Measurements from ENCODE around the gene AOAH.

Gene AOAH

DNA sequence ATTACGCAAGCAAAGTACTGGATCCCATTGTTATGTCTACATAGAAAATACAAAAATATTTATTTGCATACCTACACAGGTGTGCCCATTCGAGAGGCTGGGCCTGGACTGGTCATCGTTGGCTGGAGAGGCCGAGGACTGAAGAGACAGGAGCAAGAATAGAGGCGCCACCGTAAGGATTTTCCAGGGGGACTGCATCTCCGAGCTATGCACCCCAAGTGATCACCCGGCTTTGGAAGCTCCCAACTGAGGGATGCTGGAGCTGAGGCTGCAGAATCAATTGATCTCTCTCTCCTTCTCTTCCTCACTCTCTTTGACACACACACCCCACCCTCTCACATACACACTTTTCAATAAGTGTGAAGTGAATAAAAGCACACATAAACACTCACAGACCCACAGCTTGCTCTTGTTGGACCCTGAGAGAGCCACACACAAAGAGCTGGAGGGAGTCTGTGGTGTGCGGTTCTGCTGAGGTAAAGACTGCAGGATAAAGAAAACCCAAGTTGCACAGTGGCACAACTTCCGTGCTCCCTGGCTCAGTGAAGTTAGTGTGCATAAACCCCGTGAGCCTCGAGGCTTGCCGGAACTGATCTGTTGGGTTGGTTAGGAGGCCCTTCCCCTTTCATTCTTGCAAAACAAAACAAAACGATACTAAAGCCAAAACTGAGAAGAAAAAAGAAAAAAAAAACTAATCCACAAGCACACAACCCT, at the start of gene AOAH:
Gene AOAH (minus strand): TSS at position 544 of the 714 bp plus-strand sequence. CDS start 346 bp downstream, at position 198.
- no peak for DNase-seq (ENCODE audit: low read depth in 1 of 2, low spot score in 1 of 2)
- no peak for TF ChIP-seq JUND (IDR thresholded peaks at IDR 0.05; ENCODE audit: low read depth)
- in situ Hi-C loops (cut with HindIII; ENCODE audit: low pct_unique_long_range_greater_than_20kb, low sequenced_read_pairs) = no loop called here

GRCh38 chr7:36766451-36766850, 42.2 kb upstream of the AOAH start:
- DNase-seq (ENCODE audit: low read depth in 1 of 2, low spot score in 1 of 2) = no peak
- TF ChIP-seq JUND (IDR thresholded peaks at IDR 0.05; ENCODE audit: low read depth) = no peak
- in situ Hi-C loops (cut with HindIII; ENCODE audit: low pct_unique_long_range_greater_than_20kb, low sequenced_read_pairs) = no loop called here

GRCh38 chr7:36765605-36766004, 41.3 kb upstream of the AOAH start:
- TF ChIP-seq JUND (IDR thresholded peaks at IDR 0.05; ENCODE audit: low read depth) = no peak
- in situ Hi-C loops (cut with HindIII; ENCODE audit: low pct_unique_long_range_greater_than_20kb, low sequenced_read_pairs) = no loop called here
- DNase-seq (ENCODE audit: low read depth in 1 of 2, low spot score in 1 of 2) = peak in 1 of 2 experiments; percentile 51

- no peak for TF ChIP-seq JUND (IDR thresholded peaks at IDR 0.05; ENCODE audit: low read depth)
- DNase-seq (ENCODE audit: low read depth in 1 of 2, low spot score in 1 of 2) = no peak
- in situ Hi-C loops (cut with HindIII; ENCODE audit: low pct_unique_long_range_greater_than_20kb, low sequenced_read_pairs) = no loop called here
These were observed 40.6 kb upstream of the AOAH start for GRCh38 chr7:36764929-36765328.

GRCh38 chr7:36763132-36763816, 39.0 kb upstream of the AOAH start:
- DNase-seq (ENCODE audit: low read depth in 1 of 2, low spot score in 1 of 2) = peak in 1 of 2 experiments; percentile 30
- no peak for TF ChIP-seq JUND (IDR thresholded peaks at IDR 0.05; ENCODE audit: low read depth)
- in situ Hi-C loops (cut with HindIII; ENCODE audit: low pct_unique_long_range_greater_than_20kb, low sequenced_read_pairs) = no loop called here

- in situ Hi-C loops (cut with HindIII; ENCODE audit: low pct_unique_long_range_greater_than_20kb, low sequenced_read_pairs) = no loop called here
- no peak for TF ChIP-seq JUND (IDR thresholded peaks at IDR 0.05; ENCODE audit: low read depth)
- no peak for DNase-seq (ENCODE audit: low read depth in 1 of 2, low spot score in 1 of 2)
These were observed 38.1 kb upstream of the AOAH start for GRCh38 chr7:36762394-36762793.

DNA sequence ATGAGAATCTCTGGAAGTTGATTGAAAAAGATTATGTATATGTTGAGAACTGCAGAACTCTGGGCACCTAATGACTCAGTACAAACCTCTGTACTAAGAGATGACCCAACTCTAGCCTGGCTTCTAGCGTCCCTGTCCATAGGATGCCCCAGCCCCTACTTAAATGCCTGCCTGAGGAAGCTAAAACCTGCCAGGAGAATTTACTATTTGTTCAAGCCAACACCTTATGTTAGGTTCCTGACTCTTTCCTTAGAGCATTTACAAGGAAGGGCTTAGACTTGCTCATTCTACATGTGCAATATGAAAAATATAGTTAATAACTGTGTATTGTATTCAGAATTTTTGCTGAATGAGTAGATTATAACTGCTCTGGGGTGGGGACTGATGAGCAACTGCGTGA, 37.5 kb upstream of the AOAH start:
- no peak for DNase-seq (ENCODE audit: low read depth in 1 of 2, low spot score in 1 of 2)
- in situ Hi-C loops (cut with HindIII; ENCODE audit: low pct_unique_long_range_greater_than_20kb, low sequenced_read_pairs) = no loop called here
- no peak for TF ChIP-seq JUND (IDR thresholded peaks at IDR 0.05; ENCODE audit: low read depth)

GRCh38 chr7:36760856-36761762, 36.8 kb upstream of the AOAH start:
- TF ChIP-seq JUND (IDR thresholded peaks at IDR 0.05; ENCODE audit: low read depth) = no peak
- DNase-seq (ENCODE audit: low read depth in 1 of 2, low spot score in 1 of 2) = no peak
- in situ Hi-C loops (cut with HindIII; ENCODE audit: low pct_unique_long_range_greater_than_20kb, low sequenced_read_pairs) = no loop called here

GRCh38 chr7:36758879-36759278, 34.6 kb upstream of the AOAH start:
- no peak for TF ChIP-seq JUND (IDR thresholded peaks at IDR 0.05; ENCODE audit: low read depth)
- in situ Hi-C loops (cut with HindIII; ENCODE audit: low pct_unique_long_range_greater_than_20kb, low sequenced_read_pairs) = no loop called here
- no peak for DNase-seq (ENCODE audit: low read depth in 1 of 2, low spot score in 1 of 2)

GRCh38 chr7:36755484-36755883, 31.2 kb upstream of the AOAH start:
- in situ Hi-C loops (cut with HindIII; ENCODE audit: low pct_unique_long_range_greater_than_20kb, low sequenced_read_pairs) = no loop called here
- no peak for TF ChIP-seq JUND (IDR thresholded peaks at IDR 0.05; ENCODE audit: low read depth)
- DNase-seq (ENCODE audit: low read depth in 1 of 2, low spot score in 1 of 2) = no peak

DNA sequence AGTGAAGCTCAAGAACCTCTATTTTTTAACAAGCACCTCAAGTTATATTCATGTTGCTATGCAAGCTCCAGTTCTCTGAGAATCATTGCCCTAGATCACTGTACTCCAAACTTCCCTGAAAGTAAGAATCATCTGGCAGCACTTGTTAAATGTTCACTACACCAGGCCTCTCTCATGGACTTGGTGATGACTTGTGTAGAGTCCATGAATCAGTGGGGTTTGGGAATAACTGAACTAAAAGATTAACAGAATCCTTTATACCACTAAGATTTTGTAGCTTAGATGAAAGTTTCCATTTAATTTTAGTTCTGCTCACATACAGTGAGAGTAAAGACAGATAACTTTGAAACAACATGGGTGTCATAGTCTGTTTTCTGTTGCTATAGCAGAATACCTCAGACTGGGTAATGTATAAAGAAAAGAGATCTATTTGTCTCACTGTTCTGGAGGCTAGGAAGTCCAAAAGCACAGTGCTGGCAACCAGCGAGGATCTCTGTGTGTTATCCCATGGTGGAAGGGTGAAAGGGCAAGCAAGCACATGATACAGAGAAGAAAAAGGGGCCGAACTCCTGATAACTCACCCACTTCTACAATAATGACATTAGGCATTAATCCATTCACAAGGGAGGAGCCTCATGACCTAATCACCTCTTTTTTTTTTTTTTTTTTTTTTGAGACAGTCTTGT, 27.9 kb upstream of the AOAH start:
- in situ Hi-C loops (cut with HindIII; ENCODE audit: low pct_unique_long_range_greater_than_20kb, low sequenced_read_pairs) = no loop called here
- no peak for TF ChIP-seq JUND (IDR thresholded peaks at IDR 0.05; ENCODE audit: low read depth)
- no peak for DNase-seq (ENCODE audit: low read depth in 1 of 2, low spot score in 1 of 2)

DNA sequence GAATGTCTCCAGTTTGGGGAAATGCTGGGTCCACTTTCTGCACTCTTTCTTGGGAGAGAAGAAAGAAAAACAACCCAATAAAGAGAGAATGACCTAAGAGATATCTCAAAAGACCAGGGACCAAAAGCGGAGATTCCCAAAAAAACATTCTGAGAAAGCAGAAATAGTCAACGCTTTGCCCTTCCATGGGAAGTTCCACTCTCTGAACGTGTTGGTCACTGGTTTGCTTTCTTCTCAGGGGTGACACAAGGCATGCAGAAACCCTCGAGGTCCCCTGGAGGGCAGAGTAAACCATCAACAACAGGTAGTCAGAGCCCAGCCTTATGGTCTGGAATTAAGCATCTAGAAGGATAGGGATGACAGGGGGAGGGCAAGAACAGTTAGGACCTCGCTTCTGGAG, 26.2 kb upstream of the AOAH start:
- no peak for DNase-seq (ENCODE audit: low read depth in 1 of 2, low spot score in 1 of 2)
- TF ChIP-seq JUND (IDR thresholded peaks at IDR 0.05; ENCODE audit: low read depth) = no peak
- in situ Hi-C loops (cut with HindIII; ENCODE audit: low pct_unique_long_range_greater_than_20kb, low sequenced_read_pairs) = no loop called here
